ENCODE data around the gene USP47.

USP47 gene

DNA sequence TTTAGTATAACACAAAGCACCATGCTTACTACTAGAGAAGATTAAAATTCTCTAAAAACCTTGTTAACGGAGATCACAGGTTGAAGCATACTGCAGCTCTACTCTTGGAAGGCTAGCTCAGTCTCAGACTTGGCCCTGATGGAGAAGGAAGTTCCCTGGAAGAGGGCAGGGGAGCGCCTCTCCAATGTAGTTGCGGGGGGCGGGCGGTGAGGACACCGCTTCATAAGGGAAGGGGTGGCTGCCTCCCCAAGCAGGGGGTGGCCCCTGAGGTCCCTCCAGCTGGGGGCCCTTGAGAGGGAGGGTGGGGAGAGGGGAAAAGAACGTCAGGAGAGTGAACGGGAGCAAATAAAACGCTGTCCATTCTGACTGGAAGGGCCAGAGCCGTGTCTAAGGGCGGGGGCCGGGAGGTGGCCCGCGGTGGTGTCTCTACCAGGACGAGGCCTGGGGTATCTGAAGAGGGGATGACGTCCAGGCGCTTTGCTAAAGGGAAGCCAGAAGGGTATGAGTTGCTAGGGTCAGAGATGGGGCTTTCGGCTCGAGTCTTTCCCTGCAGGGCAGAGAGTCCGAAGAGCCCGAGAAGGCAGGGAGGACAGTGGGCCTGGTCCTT, 553 bp upstream of the USP47 start:
- no peak overlapping the region for H3K27ac Mint-ChIP-seq
- H3K27me3 Mint-ChIP-seq (ENCODE audit: low read depth): no peaks in the 10 kb centered on the region
- no peak overlapping the region for H3K4me3 Mint-ChIP-seq
- no peaks in the 10 kb centered on the region for H3K36me3 Mint-ChIP-seq (ENCODE audit: low read depth)
- TF ChIP-seq, protein P1, sequence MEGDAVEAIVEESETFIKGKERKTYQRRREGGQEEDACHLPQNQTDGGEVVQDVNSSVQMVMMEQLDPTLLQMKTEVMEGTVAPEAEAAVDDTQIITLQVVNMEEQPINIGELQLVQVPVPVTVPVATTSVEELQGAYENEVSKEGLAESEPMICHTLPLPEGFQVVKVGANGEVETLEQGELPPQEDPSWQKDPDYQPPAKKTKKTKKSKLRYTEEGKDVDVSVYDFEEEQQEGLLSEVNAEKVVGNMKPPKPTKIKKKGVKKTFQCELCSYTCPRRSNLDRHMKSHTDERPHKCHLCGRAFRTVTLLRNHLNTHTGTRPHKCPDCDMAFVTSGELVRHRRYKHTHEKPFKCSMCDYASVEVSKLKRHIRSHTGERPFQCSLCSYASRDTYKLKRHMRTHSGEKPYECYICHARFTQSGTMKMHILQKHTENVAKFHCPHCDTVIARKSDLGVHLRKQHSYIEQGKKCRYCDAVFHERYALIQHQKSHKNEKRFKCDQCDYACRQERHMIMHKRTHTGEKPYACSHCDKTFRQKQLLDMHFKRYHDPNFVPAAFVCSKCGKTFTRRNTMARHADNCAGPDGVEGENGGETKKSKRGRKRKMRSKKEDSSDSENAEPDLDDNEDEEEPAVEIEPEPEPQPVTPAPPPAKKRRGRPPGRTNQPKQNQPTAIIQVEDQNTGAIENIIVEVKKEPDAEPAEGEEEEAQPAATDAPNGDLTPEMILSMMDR (IDR thresholded peaks at IDR 0.05; ENCODE audit: unreplicated experiment in 3 of 3): no peak
- H3K9me3 Mint-ChIP-seq: peaks cover 3% of the 10 kb centered on the region
- H3K4me1 Mint-ChIP-seq: no peaks in the 10 kb centered on the region

DNA sequence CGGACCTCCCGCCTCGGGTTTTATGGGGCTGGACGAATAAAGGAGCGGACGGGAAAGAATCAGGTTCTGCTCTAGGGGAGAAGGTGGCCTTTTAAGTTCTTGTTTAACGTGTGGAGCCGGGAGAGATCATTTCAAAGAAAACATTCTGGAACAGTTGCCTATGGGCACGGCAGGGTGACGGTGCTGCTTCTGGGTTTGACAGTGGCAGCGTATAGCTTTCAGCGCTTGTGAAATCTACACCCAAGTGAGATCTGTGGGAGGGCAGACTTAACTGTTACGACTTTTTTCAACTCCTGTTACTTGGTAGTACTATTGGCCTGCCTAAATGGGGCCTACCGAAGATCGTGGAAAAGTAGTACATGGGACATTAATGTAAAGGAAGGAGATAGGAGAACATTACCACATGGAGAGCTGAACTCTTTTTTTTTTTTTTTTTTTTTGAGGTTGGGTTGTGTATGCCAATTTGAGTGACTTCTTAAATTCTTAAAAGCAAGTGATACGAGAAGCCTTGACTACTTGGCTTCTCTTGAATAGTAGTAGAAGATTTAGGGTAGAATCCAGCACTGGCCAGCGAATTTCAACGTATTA, 743 bp downstream of the USP47 start:
- no peak overlapping the region for H3K27ac Mint-ChIP-seq
- TF ChIP-seq, protein P1 (IDR thresholded peaks at IDR 0.05; ENCODE audit: unreplicated experiment in 3 of 3): no peak
- H3K36me3 Mint-ChIP-seq (ENCODE audit: low read depth): no peaks in the 10 kb centered on the region
- H3K9me3 Mint-ChIP-seq: no peaks in the 10 kb centered on the region
- no peaks in the 10 kb centered on the region for H3K27me3 Mint-ChIP-seq (ENCODE audit: low read depth)
- H3K4me3 Mint-ChIP-seq: no peak overlapping the region
- peaks cover 9% of the 10 kb centered on the region for H3K4me1 Mint-ChIP-seq

DNA sequence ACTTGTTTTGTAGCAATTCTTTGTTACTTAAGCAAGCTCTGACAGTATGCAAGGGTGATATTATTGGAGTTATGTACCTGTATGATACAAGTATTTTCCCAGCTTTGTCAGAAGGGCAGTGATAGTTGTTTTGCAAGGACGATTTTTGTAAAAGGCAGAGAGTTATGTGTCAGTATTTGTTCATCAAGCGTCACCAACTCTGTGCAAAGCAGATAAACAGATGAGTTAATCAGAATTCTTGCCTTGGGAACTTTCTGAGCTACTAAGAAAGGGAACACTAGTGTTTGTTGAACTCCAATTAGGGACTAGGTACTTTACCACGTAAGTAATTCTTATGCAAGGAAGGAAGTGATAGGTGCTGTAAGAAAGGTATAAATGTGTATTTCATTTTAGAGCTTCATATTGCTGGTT, 1.4 kb downstream of the USP47 start:
- TF ChIP-seq, protein P1 (IDR thresholded peaks at IDR 0.05; ENCODE audit: unreplicated experiment in 3 of 3): no peak
- no peak overlapping the region for H3K27ac Mint-ChIP-seq
- H3K36me3 Mint-ChIP-seq (ENCODE audit: low read depth): no peaks in the 10 kb centered on the region
- no peak overlapping the region for H3K4me3 Mint-ChIP-seq
- H3K9me3 Mint-ChIP-seq: no peaks in the 10 kb centered on the region
- peaks cover 12% of the 10 kb centered on the region for H3K4me1 Mint-ChIP-seq
- no peaks in the 10 kb centered on the region for H3K27me3 Mint-ChIP-seq (ENCODE audit: low read depth)

DNA sequence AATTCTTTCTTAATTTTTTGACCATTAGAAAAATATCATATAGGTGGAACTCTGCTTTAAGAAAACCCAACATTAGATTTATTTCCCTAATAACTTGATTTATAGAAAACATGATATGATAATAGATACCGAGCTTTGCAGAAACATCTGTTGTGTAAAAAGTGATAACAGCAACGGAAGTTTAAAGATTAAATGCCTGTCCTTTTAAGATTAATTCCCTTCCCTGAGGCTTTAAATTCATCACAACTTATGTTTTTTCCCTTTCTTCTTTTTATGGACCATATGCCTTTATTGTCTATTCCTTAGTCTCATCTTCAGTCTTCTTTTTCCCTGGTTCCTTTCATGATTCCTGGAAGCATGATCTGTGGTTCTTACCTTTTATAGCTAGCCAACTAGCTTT, 1.9 kb downstream of the USP47 start:
- no peak overlapping the region for H3K4me3 Mint-ChIP-seq
- H3K27me3 Mint-ChIP-seq (ENCODE audit: low read depth): no peaks in the 10 kb centered on the region
- H3K9me3 Mint-ChIP-seq: no peaks in the 10 kb centered on the region
- no peaks in the 10 kb centered on the region for H3K36me3 Mint-ChIP-seq (ENCODE audit: low read depth)
- no peak overlapping the region for H3K27ac Mint-ChIP-seq
- TF ChIP-seq, protein P1 (IDR thresholded peaks at IDR 0.05; ENCODE audit: unreplicated experiment in 3 of 3): no peak
- peaks cover 12% of the 10 kb centered on the region for H3K4me1 Mint-ChIP-seq

DNA sequence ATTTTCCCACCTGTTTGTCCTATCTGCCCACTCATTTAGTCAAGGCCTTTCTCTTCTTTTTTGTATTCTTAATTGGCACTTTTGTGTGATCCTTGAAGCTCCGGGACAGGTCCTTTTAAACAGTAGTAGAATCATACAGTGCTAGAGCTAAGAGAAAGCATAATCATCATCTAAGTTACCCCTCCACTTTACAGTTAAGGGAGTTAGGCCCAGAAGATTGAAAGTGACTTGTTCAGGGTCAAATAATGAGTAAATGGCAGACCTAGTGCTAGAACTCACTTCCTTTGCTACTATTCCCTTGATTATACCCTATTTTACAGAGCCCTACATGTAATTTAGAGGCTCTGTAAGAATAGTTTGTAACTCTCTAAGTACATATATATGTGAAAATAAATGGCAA, 2.5 kb downstream of the USP47 start:
- TF ChIP-seq, protein P1 (IDR thresholded peaks at IDR 0.05; ENCODE audit: unreplicated experiment in 3 of 3): no peak
- no peak overlapping the region for H3K4me3 Mint-ChIP-seq
- no peak overlapping the region for H3K27ac Mint-ChIP-seq
- no peaks in the 10 kb centered on the region for H3K27me3 Mint-ChIP-seq (ENCODE audit: low read depth)
- H3K4me1 Mint-ChIP-seq: peaks cover 17% of the 10 kb centered on the region
- H3K9me3 Mint-ChIP-seq: no peaks in the 10 kb centered on the region
- no peaks in the 10 kb centered on the region for H3K36me3 Mint-ChIP-seq (ENCODE audit: low read depth)

DNA sequence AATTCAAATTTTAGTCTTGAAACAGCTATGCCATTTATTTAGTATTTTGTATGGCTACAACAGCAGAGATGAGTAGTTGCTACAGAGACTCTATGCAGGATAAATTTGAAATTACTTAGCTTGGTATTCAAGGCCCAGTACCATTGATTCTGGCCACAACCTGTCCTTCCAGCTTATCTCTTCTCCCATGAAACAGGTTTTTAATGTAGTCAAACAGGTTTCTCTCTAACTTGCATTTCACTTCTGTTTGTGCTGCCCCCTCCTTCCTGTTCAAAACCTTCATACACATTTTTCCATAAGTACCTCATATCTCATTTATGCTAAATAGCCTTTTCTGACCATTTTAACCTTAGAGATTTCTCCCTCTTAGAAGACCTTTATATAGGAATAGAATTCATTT, 3.3 kb downstream of the USP47 start:
- H3K9me3 Mint-ChIP-seq: no peaks in the 10 kb centered on the region
- no peaks in the 10 kb centered on the region for H3K27me3 Mint-ChIP-seq (ENCODE audit: low read depth)

More for the DNA sequence above, 3.3 kb downstream of the USP47 start:
- Mint-ChIP-seq H3K36me3 (ENCODE audit: low read depth) (no peaks in the 10 kb centered on the region), H3K27ac (peak overlapping the region in 1 of 3 experiments; percentile 77), H3K4me1 (peaks cover 25% of the 10 kb centered on the region), H3K4me3 (peak overlapping the region; percentile 69 to 72 (median 71))
- TF ChIP-seq, protein P1 (IDR thresholded peaks at IDR 0.05; ENCODE audit: unreplicated experiment in 3 of 3): no peak
